GM23248 (cell line): ENCODE measurements around the gene S100A12.

ENCODE experiments used
- EZH2 ChIP-seq: fragments of 200-600 bp; sonication (generic); IDR thresholded peaks from 2 replicates; pipeline ENCODE4 v1.6.1; 2018; ENCODE audit warnings: antibody characterized with exemption, mild to moderate bottlenecking; ENCODE audit not compliant: insufficient read depth, poor library complexity, severe bottlenecking
- EZH2phosphoT487 ChIP-seq: fragments of 200-600 bp; sonication (generic); IDR thresholded peaks from 2 replicates; pipeline ENCODE4 v1.6.1; 2018; ENCODE audit warnings: antibody characterized with exemption, moderate library complexity, mild to moderate bottlenecking, low read depth; ENCODE audit not compliant: insufficient read depth

DNA sequence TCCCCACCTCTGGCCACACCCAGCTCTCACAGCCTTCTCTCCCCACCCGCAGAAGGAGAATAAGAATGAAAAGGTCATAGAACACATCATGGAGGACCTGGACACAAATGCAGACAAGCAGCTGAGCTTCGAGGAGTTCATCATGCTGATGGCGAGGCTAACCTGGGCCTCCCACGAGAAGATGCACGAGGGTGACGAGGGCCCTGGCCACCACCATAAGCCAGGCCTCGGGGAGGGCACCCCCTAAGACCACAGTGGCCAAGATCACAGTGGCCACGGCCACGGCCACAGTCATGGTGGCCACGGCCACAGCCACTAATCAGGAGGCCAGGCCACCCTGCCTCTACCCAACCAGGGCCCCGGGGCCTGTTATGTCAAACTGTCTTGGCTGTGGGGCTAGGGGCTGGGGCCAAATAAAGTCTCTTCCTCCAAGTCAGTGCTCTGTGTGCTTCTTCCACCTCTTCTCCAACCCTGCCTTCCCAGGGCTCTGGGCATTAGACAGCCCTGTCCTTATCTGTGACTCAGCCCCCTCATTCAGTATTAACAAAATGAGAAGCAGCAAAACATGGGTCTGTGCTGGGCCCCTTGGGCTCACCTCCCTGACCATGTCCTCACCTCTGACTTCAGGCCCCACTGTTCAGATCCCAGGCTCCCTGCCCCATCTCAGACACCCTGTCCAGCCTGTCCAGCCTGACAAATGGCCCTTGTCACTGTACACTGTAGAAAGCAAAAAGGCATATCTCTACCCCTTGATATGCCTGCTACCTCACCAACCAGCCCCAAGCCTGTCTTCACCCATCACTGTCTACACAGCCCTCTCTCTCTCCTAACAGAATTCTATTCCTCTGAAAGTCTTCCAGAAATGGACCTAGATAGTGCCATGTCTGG is 14.6 kb downstream of the S100A12 start:
- TF ChIP-seq EZH2 = no peak
- no peak for TF ChIP-seq EZH2phosphoT487
